Nephron progenitor cell (in vitro differentiated cells): ENCODE data around the gene MYLK2.
"Not testable (repeated sequence)": the region's sequence is repeated elsewhere in the genome, so short reads cannot be mapped to it uniquely, and the experiment has no call there.

ENCODE experiments used
- DNase-seq: peaks from one replicate; pipeline ENCODE4 v3.0.0; 2021
- H3K27ac Mint-ChIP-seq: 2 replicates; pipeline ENCODE4 v1.8.0; 2021; ENCODE audit warnings: mild to moderate bottlenecking, moderate library complexity, mixed read lengths
- H3K27me3 Mint-ChIP-seq: 2 replicates; pipeline ENCODE4 v1.8.0; 2021; ENCODE audit warnings: mild to moderate bottlenecking, low read depth, mixed read lengths; ENCODE audit not compliant: poor library complexity
- H3K36me3 Mint-ChIP-seq: 2 replicates; pipeline ENCODE4 v1.8.0; 2021; ENCODE audit warnings: low read depth, mixed read lengths
- H3K4me1 Mint-ChIP-seq: 2 replicates; pipeline ENCODE4 v1.8.0; 2021; ENCODE audit warnings: mixed read lengths
- H3K4me3 Mint-ChIP-seq: 2 replicates; pipeline ENCODE4 v1.8.0; 2021; ENCODE audit warnings: mild to moderate bottlenecking, moderate library complexity, mixed read lengths
- H3K9me3 Mint-ChIP-seq: 2 replicates; pipeline ENCODE4 v1.8.0; 2021; ENCODE audit warnings: mild to moderate bottlenecking, moderate library complexity, mixed read lengths
- TF ChIP-seq, protein P1 (sequence below): fragments of 200-600 bp; sonication (generic); IDR thresholded peaks from 2 replicates; pipeline ENCODE4 v1.5.0; 2021; ENCODE audit warnings: antibody characterized with exemption

MYLK2 gene

DNA sequence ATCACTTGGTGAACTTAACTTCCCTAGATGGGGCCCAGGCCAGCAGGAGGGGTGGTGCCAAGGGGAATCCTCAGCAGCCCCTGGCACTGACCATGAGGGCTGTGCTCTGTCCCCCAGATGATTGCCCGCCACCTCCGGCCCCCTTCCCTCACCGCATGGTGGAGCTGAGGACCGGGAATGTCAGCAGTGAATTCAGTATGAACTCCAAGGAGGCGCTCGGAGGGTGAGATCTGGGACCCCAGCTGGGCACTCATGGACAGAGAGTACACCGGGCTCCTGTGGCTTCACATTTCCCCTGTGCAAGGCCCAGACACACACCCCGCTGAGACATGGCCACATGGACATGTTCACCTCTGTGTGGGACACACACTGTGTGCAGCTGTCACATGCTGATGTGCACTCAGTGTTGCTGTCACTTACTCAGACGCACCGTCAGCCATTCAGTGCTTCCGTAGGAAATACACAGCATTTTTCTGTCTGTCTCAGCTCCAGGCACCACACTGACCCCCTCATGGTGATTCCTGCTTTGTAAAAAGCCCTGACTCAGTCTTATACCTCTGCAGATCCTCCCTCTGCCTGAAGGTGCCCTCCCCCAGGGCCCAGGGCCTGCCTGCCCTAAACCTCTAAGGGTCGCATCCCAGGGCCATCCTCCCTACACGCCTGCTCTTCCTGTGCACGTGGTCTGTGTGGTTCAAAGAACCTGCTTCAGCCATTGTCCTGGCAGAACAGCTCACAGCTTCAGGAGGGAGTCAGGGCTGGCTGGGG, 4.4 kb downstream of the MYLK2 start:
- no peak for DNase-seq
- peaks cover 7% of the 10 kb centered on the region for H3K4me1 Mint-ChIP-seq
- no peaks in the 10 kb centered on the region for H3K36me3 Mint-ChIP-seq
- H3K27ac Mint-ChIP-seq: no peak overlapping the region
- TF ChIP-seq, protein P1, sequence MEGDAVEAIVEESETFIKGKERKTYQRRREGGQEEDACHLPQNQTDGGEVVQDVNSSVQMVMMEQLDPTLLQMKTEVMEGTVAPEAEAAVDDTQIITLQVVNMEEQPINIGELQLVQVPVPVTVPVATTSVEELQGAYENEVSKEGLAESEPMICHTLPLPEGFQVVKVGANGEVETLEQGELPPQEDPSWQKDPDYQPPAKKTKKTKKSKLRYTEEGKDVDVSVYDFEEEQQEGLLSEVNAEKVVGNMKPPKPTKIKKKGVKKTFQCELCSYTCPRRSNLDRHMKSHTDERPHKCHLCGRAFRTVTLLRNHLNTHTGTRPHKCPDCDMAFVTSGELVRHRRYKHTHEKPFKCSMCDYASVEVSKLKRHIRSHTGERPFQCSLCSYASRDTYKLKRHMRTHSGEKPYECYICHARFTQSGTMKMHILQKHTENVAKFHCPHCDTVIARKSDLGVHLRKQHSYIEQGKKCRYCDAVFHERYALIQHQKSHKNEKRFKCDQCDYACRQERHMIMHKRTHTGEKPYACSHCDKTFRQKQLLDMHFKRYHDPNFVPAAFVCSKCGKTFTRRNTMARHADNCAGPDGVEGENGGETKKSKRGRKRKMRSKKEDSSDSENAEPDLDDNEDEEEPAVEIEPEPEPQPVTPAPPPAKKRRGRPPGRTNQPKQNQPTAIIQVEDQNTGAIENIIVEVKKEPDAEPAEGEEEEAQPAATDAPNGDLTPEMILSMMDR: no peak
- no peaks in the 10 kb centered on the region for H3K9me3 Mint-ChIP-seq
- H3K27me3 Mint-ChIP-seq: peaks cover 4% of the 10 kb centered on the region
- no peak overlapping the region for H3K4me3 Mint-ChIP-seq

DNA sequence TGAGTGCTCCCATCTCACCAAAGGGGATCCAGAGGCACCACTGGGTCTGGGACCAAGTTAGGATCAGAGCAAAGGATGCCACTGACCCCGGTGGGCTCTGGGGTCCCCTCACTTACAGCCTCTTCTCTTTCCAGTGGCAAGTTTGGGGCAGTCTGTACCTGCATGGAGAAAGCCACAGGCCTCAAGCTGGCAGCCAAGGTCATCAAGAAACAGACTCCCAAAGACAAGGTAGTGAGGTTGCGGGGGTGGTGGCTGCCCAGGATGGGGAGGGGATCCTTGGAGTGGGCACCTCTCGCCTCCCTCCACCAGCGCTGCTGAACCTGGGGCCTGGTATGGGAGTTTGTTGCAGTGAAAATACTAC, 4.9 kb downstream of the MYLK2 start:
- Mint-ChIP-seq H3K4me3 (no peak overlapping the region), H3K4me1 (peaks cover 8% of the 10 kb centered on the region), H3K36me3 (no peaks in the 10 kb centered on the region)

DNA sequence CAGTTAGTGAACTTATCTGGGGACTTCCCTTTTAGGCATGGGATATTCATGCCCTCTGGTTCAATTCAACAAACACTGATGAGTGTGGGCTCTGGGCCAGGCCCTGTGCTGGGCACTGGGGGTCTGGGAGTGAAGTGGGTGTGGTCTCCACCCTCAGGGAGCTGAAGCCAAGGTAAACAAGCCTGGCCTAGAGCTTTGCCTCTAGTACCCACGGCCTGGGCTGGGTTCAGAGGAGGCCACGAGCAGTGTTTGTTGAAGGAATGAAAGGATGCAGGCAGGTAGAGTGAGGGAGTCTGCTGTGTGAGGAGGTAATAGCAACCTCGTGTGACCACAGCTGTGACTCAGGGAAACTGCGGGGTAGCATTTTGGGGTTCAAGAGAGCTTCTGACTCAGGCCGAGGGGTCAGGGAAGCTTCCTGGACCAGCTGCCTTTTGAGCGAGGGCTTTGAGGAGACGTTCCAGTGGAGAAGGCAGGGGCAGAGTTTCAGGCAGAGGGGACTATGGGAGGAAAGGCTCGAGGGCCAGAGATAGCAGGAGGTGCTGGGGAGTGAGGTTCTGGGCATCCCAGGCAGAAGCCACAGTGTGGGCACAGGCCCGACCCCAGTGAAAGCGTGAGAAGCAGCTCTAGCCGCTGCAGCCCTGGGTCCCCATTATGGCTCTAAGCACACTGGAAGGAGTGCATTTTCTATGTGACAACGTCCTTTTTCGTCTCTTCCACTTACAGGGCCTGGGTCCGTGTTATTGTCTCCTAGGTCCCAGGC, 5.6 kb downstream of the MYLK2 start:
- H3K4me1 Mint-ChIP-seq: peaks cover 14% of the 10 kb centered on the region
- H3K36me3 Mint-ChIP-seq: no peaks in the 10 kb centered on the region
- no peak for DNase-seq
- TF ChIP-seq, protein P1: no peak
- peaks cover 4% of the 10 kb centered on the region for H3K27me3 Mint-ChIP-seq
- H3K4me3 Mint-ChIP-seq: no peak overlapping the region
- H3K27ac Mint-ChIP-seq: no peak overlapping the region
- H3K9me3 Mint-ChIP-seq: no peaks in the 10 kb centered on the region

More for the DNA sequence above, 4.9 kb downstream of the MYLK2 start:
- DNase-seq: no peak
- H3K9me3 Mint-ChIP-seq: no peaks in the 10 kb centered on the region
- H3K27ac Mint-ChIP-seq: no peak overlapping the region
- peaks cover 4% of the 10 kb centered on the region for H3K27me3 Mint-ChIP-seq
- TF ChIP-seq, protein P1: no peak

DNA sequence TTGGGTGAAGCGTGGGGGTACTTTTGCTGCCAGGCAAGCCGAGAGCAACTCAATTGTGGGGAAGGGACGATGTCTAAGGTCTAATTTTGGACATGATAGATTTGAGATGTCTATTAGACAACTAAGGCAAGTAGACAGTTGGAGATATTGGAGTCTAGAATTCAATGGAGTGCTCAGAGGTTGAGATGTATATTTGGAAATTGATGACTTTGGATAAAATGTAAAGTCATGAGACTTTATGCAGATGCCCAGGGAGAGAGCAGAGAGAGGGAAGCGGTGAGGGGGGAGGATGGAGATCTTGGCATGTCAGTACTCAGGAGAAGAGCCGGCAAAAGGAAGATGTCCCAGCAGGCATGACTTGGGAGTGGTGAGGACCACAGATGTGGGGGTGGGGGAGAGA, 6.9 kb downstream of the MYLK2 start:
- Mint-ChIP-seq H3K27ac (no peak overlapping the region), H3K9me3 (no peaks in the 10 kb centered on the region), H3K36me3 (no peaks in the 10 kb centered on the region), H3K4me1 (peaks cover 20% of the 10 kb centered on the region), H3K27me3 (peaks cover 4% of the 10 kb centered on the region), H3K4me3 (no peak overlapping the region)
- TF ChIP-seq, protein P1: no peak
- no peak for DNase-seq

DNA sequence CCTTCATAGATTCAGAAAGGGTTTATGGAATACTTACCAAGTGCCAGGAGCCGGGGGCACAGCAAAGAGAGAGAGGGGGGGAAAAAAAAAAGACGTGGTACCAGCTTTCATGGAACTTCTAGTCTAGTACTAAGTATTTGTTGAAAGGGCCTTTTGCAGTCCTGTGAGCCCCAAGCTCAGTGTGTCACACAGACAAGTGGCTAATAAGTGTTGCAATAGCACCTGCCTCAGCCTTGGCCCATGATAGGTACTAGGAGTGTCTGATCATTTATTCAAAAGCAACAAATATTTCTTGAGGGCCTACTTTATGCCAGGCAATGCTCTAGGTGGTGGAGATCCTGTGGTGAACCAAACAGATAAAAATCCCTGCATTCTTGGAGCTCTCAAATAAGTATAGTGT, 7.9 kb downstream of the MYLK2 start:
- TF ChIP-seq, protein P1: no peak
- Mint-ChIP-seq H3K4me1 (peaks cover 15% of the 10 kb centered on the region), H3K36me3 (no peaks in the 10 kb centered on the region), H3K4me3 (no peak overlapping the region), H3K27ac (no peak overlapping the region), H3K27me3 (peaks cover 4% of the 10 kb centered on the region), H3K9me3 (no peaks in the 10 kb centered on the region)
- DNase-seq: no peak

DNA sequence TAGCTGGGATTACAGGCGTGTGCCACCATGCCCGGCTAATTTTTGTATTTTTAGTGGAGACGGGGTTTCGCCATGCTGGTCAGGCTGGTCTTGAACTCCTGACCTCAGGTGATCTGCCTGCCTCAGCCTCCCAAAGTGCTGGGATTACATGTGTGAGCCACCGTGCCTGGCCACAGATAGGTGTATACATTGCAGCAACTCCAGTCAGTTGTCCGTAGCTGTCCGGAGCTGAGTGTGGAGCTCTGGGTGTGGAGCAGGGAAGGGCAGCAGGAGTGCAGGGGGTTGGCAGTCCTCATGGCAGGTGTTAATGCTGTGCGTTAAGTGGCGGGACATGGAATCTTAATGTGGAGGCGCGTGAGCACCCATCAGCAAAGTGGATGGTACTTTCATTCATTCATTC, 8.9 kb downstream of the MYLK2 start:
- not testable (repeated sequence) for H3K27ac Mint-ChIP-seq, H3K9me3 Mint-ChIP-seq, H3K36me3 Mint-ChIP-seq, H3K4me3 Mint-ChIP-seq, DNase-seq, H3K27me3 Mint-ChIP-seq
- H3K4me1 Mint-ChIP-seq: peaks cover 15% of the 10 kb centered on the region
